HG02798 (cell line): ENCODE measurements around the gene ALOX12.

Source experiments
- ATAC-seq: cut with Tn5 transposase; IDR thresholded peaks from one replicate; pipeline ENCODE4 v1.9.1; 2021; ENCODE audit warnings: mild to moderate bottlenecking; ENCODE audit not compliant: unreplicated experiment, poor library complexity

Gene ALOX12

DNA sequence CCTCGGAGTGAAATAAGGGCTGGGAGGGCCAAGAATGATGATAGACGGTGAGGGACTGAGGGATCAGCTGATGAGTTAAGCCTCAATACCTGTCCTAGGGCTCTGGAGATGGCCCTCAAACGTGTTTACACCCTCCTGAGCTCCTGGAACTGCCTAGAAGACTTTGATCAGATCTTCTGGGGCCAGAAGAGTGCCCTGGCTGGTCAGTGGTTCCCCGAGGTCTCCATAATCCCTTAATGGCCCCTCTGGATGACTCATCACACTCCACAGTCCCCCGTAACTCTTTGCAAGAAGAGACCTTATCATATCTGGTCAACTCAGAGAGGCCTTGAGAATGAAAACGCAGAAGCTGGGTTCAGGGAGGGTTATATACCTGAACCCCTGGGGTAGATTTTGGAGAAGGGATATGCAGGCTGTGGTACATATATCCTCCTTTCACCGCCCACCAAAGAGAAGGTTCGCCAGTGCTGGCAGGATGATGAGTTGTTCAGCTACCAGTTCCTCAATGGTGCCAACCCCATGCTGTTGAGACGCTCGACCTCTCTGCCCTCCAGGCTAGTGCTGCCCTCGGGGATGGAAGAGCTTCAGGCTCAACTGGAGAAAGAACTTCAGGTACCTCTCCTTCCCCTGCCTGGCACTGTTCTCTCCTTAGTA lies 3.1 kb downstream of the ALOX12 start:
- no peak for ATAC-seq

DNA sequence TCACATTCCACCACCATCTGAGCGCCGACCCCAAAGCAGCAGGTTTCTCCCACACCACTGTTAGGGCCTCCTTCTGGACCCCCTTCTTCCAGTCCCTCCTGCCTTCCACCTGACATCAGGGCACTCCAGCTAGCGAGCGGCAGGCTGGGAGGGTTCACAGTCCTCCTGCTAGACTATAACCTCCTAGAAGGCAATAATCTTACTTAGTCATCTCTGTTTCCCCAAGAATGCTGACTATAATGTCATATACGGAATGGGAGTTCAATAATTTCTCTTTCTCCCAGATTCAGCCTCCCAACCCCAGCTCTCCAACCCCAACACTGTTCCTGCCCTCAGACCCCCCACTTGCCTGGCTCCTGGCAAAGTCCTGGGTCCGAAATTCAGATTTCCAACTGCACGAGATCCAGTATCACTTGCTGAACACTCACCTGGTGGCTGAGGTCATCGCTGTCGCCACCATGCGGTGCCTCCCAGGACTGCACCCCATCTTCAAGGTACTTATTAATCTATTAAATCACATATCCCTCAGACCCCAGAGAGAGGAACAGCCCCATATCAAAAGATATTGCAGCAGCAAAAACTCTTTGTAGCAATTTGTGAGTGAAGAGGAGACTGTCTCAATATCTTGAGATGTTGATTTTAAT lies 5.6 kb downstream of the ALOX12 start:
- no peak for ATAC-seq

DNA sequence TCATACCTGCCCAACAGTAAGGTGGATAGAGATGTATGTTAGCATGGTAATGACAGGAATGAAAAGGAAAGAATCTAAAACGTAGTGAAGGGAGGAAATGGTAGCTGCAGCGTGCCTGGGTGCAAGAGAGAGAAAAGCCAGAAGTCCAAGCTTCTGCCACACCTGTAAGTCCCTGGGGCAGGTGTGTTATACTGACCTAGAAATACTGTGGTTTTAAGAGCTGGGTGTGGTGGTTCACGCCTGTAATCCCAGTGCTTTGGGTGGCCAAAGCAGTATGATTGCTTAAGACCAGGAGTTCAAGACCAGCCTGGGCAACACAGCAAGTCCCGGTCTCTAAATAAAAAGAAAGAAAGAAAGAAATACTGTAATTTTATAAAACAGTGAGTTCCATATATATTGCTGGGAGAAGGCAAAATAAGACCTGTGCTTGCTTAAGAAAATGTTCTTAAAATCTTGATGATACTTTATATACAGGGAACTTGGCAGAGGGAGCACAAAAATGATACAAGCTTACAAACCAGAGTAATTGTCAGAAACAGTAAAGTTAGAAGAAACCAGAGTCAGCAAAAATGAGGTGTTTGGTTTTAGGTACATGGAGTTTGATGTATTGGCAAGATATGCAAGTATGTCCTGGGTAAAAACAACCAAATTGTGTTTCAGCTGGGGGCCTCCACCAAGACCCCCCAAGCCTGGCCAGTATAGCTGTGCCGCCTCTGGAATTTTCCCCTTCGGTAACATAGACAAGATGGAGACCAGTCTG lies 6.6 kb downstream of the ALOX12 start:
- no peak for ATAC-seq

DNA sequence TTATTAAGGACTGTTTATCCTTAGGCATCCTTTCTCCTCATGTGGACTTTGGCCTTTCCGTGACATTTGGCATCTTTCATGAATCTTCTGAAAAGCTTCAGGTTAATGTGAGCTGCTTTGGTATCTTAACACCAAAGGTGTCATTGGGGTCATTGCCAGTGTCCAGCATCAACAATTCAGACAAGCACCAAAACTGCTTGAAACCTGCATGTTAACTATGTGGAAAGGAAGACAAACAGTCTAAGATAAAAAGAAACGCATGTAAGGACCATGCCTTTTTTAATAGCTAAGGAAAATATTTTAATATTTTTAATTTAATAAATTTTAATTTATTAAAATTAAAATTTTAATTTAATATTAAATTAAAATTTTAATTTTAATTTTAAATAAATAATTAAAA lies 7.9 kb downstream of the ALOX12 start:
- no peak for ATAC-seq

DNA sequence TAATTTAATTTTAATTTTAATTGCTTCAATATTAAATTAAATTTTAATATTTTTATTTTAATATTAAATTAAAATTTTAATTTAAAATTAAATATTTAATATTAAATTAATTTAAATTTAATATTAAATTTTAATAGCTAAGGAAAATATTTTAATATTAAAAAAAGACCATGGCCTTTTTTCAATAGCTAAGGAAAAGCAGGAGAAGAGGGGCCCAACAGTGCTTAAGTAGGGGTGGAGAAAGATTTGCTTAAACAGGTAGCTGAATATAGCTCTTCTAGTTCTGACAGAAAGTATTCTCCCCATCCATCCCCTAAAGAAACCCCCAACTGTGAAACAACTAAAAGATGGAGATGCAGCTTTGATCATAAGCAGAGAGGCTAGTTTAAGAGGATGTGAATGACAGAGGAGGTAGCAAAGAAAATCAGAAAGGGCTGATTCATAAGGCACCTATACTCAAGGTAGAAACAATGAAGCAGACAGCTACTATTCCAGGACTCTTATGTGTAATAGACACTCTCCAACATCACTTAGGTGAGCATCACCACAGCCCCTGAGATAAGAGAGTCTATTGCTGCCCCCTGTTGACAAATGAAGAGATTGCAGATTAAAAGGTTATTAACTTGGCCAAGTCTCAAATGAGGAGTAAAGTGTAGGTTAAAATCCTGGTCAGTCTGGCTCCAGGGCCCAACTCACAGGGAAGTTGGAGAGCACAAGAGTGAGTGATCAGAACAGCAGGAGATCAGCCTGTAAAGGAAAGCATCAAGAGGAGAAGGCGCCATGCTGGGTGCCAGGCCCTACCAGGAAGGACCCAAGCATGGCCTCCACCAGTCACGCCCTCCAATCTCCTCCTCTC lies 8.8 kb downstream of the ALOX12 start:
- peak; percentile 65 for ATAC-seq

DNA sequence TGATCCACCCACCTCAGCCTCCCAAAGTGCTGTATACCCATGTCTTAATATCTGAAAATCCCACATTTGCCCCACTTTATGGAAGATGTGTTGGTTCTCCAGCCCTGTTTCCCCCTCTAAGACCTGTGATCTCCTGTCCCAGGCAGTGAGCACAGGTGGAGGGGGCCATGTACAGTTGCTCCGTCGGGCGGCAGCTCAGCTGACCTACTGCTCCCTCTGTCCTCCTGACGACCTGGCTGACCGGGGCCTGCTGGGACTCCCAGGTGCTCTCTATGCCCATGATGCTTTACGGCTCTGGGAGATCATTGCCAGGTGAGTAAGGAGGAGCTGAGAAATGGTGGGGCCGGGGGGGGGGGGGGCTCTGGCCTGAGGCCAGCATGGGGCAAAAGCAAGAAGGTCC lies 9.9 kb downstream of the ALOX12 start:
- no peak for ATAC-seq

DNA sequence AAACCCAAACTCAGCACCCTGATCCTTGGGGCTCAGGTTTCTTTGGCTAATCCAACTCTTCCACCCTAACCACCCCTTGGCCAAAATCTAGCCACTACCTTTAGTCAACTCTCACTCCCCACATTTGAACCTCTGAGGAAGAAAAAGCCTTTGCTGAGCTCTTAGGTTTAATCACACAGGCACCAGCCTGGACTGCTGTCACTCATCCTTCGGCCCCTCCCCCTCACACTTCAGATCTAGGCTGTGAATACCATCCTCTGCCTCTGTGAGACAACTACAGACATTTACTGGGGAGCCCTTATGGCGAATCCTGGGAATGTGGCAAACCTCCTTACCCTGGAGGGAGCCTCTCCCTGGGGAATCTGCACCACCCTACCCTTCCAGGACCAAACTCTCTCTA lies 11.3 kb downstream of the ALOX12 start:
- no peak for ATAC-seq

DNA sequence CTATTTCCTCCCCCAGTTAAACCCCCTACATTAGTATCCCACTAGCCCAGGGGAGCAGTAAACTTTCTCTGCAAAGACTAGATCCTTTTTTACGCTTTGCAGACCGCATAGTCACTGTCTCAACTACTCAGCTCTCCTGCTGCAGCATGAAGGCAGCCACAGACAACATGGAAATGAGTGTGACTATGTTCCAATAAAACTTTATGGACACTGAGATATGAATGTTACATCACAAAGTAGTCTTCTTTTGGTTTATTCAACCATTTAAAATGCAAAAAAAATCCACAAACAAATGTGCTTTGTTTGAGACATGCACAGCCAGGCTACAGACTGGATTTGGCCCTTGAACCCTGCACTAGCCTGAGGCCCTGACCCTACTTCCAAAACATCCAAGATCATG lies 14.7 kb downstream of the ALOX12 start:
- no peak for ATAC-seq

DNA sequence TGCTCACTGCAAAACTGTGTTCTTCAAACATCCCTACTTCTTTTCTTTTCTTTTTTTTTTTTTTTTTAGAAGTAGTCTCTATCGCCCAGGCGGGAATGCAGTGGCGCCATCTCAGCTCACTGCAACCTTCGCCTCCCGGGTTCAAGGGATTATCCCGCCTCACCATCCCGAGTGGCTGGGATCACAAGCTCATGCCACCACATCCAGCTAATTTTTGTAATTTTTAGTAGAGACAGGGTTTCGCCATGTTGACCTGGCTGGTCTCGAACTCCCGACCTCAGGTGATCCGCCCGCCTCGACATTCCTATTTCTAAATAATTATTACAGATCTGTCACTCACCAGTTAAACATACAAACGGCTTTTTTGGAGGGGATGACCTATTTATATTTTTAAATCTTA lies 15.6 kb downstream of the ALOX12 start:
- ATAC-seq: no peak

DNA sequence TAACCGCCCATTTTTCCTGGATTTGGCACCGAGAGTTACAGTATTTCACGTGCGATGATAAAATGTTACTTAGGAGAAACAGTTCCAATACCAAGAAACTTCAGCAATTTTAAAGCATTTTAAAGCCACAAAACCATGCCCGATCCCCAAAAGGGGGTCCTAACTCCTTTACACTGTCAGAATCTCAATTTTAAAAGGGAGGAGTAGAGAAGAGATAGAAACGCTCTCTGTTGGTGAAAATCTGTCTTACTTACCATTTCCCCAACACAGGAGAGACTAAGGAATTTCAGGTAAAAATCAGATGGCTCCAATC lies 16.0 kb downstream of the ALOX12 start:
- ATAC-seq: no peak

DNA sequence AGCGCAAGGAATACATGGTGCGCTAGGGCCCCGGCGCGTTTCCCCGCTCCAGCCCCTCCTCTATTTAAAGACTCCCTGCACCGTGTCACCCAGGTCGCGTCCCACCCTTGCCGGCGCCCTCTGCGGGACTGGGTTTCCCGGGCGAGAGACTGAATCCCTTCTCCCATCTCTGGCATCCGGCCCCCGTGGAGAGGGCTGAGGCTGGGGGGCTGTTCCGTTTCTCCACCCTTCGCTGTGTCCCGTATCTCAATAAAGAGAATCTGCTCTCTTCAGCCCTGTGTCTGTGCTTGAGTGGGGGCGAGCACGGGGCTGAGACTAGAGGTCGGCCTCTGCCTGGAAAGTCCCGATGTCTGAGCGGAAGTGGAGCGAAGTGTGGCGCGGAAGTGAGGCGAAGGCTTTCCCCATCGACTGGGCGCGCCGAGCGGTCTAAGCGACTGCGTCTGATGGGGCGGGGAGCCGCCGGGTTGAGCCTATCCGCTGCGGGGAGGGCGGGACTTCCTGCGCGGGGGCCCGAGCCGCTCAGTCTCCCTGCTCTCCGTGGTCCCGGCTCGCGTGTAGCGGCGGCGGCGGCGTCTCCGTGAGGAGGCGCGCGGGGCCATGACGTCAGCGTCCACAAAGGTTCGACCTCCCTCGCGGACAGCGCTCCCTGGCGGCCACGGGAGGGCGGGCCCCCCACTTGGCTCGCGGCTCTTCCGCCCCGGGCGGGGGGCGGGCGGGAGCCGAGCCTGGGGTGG lies 18.6 kb downstream of the ALOX12 start:
- ATAC-seq: peak; percentile 86

DNA sequence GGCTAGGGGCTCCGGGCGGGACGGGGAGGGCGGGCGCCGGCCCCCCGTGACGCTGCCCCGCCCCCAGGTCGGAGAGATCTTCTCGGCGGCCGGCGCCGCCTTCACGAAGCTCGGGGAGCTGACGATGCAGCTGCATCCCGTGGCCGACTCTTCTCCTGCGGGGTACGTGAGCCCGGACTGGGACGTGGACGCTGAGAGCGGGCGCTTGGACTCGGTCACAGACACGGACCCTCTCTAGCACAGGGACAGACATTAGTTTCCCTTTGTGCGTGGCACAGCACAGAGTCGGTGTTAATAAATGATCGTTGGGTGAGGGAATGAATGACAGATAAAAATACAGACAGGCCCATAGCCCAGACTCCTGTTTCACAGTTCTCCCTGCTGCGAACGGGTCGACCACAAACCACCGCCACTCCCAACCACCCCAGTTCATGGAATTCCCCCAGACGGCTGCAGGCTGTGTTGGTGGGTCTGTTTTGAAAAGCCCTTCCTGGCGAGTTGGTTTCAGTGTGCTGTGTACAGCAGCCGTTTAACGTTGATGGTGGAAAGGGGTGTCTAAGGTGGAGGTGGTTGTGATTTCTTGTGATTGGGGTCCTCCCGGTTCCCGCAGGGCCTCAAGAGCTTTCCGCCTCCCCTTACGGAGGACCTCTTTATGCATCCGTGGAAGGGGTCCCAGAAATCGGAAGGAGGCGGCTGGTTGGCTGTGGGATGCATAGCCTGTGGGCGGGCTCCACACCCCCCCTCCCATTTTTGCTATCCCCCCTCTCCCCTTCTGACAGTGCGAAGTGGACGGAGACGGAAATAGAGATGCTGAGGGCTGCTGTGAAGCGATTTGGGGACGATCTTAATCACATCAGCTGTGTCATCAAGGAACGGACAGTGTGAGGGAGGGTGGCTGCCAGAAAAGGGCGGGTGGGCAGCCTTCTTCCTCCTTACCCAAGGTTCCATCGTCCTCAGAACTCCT lies 19.4 kb downstream of the ALOX12 start:
- ATAC-seq: peak; percentile 6

DNA sequence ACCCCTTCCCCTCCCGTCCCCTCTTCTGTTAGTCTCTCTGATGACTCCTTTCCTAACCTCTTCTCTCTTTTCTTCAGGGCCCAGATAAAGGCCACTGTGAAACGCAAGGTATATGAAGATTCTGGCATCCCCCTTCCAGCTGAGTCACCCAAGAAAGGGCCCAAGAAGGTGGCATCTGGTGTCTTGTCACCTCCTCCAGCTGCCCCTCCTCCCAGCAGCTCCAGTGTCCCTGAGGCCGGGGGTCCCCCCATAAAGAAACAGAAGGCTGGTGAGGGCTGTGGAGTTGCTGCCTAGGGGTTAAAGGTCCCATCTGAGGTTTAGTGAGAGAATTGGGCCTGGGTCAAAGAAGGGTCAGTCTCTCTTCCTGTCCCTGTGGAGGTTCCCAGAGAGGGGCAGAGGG lies 20.6 kb downstream of the ALOX12 start:
- ATAC-seq: no peak

DNA sequence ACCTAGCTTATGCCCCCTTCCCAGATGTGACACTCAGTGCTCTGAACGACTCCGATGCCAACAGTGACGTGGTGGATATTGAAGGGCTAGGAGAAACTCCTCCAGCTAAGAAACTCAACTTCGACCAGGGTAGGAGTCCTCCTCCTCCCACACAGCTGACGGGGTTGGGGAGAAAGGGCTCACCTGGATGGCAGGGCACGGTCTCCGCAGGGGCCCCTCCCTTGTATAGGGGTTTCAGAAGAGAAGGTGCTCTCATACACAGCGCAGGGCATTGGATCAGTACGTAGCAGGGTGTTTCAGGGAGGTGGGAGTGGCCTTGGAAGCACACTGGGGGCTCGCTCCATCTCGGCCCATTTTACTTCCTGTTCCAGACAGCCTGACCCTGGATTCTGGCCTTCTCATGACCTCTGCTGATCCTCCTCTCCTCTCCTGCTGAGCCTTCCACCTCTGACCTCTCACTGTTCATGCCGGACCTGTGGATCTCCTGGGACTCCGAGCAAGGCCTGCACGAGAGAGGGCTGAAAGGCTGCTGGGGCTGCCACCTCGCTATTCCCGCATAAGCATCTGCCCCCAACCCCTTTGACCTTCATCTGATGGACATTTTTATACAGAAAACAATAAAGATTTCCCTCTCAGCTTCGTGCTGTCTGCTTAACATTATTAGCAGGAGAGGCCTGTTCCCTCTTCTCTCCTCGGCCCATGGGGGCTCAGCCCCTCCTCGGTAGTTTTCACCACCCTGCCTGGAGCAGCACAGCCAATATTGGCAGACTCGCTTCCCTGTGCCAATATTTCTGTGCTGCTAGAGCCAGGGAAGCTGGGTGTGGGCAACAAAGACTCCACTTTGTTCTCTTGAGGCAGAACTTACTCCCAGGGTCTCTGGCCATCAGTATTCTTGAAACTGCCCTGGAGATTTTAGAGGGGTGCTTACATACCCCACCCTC lies 21.3 kb downstream of the ALOX12 start:
- ATAC-seq: no peak

DNA sequence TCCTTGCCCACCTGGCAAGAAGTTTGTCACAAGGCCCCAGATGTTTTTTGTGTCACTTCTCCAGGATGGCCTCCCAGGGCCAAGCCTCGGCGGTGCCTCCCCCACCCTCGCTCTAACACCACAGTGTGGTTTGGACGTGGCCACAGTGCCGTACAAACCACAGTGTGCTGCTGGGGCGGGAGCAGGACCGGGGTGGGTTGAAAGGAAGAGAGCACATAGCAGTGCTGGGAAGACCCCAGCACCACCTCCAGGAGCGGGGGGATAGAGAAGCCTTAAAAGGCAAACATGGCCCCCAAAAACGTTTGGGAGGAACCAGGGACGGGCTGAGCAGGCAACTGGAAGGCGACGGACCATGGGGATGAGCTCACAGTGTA lies 22.0 kb downstream of the ALOX12 start:
- no peak for ATAC-seq

DNA sequence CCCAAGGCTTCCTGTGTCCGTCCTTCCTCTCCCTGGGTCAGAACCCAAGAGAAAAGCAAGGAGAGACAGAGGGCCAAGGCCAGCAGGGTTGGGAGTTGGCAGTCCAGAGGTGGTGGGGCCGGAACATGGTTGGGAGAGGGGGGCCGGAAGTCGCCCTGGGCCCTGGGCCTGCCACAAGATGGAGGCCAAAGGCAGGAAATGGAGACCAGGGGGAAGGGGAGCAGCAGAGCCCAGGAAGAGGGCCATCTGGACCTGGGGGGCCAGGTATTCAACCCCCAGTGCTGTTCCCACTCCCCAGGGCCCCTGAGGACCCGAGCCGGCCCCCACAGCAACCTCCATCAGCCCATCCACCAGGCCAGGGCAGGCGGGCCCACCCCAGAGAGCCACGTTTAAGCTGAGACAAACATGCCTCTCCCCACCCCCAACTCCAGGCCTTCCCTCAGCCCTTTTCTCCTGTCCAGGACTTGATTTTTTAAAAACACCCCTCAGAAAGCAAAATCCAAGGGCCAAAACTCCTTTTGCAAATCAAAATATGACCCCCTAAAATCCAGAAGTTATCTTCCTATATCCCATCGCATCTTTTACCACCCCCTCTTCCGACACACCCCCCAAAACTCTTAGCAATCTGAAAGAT lies 22.6 kb downstream of the ALOX12 start:
- ATAC-seq: no peak

DNA sequence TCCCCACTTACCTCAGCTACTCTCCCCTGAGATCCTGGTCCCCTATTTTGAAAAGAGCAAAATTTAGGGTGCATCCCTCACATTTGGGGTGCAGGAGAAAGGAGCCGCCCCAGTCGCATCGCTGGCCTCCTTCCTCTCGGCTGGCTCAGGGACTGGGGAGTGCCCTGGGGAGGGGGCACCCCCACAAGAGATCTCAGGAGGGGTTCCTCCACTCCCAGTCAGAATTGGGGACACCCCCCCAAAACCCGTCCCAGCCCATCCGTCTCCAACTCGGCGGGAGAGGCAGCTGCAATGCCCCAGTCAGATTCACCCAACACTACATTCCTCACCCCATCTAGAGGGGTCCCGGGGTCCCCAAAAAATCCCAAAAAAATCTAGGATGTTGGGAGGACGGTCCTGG lies 23.5 kb downstream of the ALOX12 start:
- no peak for ATAC-seq
